Myometrial cell (primary cell): Measurements from ENCODE around the gene LRRTM2. TPM values are rescaled to one million over a fixed set of nuclear protein-coding genes. Genes with fewer than 3 reads are reported as not detected.

Experiments used
- total RNA-seq: library from RNA; depleted of rRNA; stranded (reverse); fragments of >200 nt; gene quantifications from 2 replicates; pipeline ENCODE4 v1.2.3, GENCODE V29; 2015

Gene LRRTM2
- not detected in 2 replicates for total RNA-seq

GRCh38 chr5:138874771-138875551 is at the start of gene LRRTM2:
TSS of gene LRRTM2 (minus strand) at chr5:138875335. CDS start at chr5:138874911, 424 bp downstream.

Other genes starting within 250 kb of the LRRTM2 start
- 269 and 284 TPM in 2 replicates for gene CTNNA1, start 121.9 kb downstream of the LRRTM2 start, total RNA-seq